ENCODE results near the gene OLFM2.

- no peak for TF ChIP-seq CTCF (conservative IDR thresholded peaks at IDR 0.05)
- no peak for TF ChIP-seq EZH2 (IDR thresholded peaks at IDR 0.05; ENCODE audit: low read depth)
Measured at GRCh38 chr19:9958379-9958821, 22.1 kb upstream of the OLFM2 start.
